Measurements from ENCODE around the gene MAP3K13.
A peak's percentile ranks its signal among the peaks of the same experiment; 100 is the strongest.
"Not testable (repeated sequence)": the region's sequence is repeated elsewhere in the genome, so short reads cannot be mapped to it uniquely, and the experiment has no call there.

Gene MAP3K13

DNA sequence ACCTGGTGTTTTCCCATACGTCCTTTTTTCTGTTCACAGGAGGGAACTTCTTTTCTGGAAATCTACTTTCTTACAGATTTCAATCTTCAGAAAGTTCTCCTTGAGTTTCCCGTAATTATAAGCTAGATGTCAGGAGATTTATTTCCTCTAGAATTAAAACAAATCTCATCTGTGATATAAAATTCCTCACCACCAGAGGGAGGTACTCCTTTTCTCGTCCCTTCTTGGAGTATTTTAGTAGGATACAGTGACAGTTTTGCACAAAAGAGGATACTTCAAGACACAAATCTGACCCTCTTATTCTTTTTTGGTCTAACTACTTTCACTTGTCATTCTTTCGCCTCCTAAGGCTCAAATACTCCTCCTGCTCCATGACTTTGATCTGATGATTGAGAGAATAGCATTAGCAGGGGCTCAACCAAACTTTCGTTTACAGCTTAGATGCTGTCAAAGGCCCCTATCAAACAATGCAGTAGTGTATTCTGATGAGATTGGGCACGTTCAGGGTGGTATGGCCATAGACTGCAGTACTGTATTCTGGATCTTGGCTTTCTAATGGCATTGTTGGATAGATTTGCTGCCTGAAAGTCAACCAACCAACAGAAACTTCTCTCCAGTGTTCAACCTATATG, 97.9 kb downstream of the MAP3K13 start:
- no peak for DNase-seq

GRCh38 chr3:185465471-185465870, 102.5 kb downstream of the MAP3K13 start:
- no peak for DNase-seq

GRCh38 chr3:185466123-185466522, 103.2 kb downstream of the MAP3K13 start:
- not testable (repeated sequence) for DNase-seq

DNA sequence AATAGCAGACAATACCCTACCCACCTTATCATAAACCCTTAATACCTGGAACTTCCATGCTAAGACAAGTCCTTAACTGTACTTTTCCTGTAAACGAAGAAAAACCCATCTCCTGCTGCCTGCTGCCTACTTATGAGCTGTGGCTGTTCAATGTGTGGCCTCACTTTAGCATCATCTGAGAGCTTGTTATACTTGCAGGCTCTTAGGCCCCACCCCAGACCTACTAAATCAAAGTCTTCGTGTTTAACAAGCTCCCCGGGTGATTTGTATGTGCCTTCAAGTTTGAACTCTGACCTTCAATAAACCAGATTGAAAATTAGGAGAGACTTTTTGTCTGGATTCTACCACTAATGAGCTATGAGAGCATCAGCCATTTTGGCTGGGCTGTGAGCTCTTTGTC, 106.6 kb downstream of the MAP3K13 start:
- no peak for DNase-seq

DNA sequence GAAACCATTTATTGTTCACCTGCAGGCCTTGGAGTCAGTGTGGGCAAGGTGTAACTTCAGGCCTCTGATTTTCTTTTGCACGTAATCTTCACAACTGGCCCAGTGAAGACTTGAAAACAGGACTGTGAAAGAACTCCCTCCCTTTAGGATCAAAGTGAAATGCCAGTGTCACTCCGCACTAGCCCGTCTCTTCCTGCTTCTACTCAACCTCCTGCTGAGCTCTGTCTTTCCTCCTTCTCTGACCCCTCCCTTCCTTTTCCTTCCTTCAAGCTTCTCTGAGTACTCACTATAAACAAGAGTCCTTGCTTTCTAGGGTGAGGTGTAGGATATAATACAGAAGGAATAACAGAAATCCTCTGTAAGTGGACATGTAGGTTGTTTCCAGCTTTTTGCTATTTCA, 107.4 kb downstream of the MAP3K13 start:
- DNase-seq = no peak

DNA sequence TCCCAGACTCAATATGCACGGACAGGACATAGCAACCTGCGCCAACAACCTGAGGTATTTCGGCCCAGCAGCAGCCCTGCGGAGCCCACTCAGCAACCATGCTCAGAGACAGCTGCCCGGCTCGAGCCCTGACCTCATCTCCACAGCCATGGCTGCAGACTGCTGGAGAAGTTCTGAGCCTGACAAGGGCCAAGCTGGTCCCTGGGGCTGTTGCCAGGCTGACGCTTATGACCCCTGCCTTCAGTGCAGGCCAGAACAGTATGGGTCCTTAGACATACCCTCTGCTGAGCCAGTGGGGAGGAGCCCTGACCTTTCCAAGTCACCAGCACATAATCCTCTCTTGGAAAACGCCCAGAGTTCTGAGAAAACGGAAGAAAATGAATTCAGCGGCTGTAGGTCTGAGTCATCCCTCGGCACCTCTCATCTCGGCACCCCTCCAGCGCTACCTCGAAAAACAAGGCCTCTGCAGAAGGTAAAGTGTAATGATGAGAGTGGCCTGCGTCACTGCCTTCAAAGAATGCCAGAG, 110.4 kb downstream of the MAP3K13 start:
- no peak for DNase-seq

DNA sequence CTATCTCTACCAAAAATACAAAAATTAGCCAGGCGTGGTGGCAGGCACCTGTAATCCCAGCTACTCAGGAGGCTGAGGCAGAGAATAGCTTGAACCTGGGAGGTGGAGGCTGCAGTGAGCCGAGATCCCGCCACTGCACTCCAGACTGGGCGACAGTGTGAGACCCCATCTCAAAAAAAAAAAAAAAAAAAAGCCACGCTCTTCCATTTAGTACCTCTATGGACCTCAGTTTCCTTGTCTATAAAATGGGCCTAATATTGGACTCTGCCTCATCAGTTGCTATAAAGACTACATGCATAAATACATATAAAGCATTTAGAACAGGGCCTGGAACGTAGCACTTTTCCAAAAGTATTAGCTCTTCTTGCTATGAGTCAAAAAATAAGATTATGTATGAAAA, 112.0 kb downstream of the MAP3K13 start:
- DNase-seq = not testable (repeated sequence)

- DNase-seq = no peak
Observed at GRCh38 chr3:185477316-185477715, 114.4 kb downstream of the MAP3K13 start.

- no peak for DNase-seq
Observed at GRCh38 chr3:185479373-185479945, 116.5 kb downstream of the MAP3K13 start.

GRCh38 chr3:185484296-185484695, 121.4 kb downstream of the MAP3K13 start:
- DNase-seq = no peak

- no peak for DNase-seq
Observed at GRCh38 chr3:185486394-185486793, 123.5 kb downstream of the MAP3K13 start.

DNA sequence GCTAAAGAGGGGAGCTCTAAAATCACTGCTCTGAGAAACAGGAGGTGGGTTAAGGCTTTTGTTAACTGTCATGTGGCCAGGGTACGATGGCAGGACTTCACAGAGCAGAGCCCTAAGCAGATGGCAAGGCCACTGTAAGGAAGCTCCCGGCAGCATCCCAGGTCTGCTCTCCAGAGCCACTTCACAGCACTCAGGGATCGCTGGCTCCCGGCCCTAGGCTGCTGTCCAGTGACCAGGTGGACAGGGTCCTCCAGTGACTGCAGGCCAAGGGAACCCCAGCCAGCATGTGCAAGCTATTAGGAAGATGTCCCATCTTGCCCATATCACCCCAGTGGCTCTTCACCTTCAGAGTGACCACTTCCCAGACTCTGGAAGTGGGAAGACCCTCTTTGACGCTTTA, 125.5 kb downstream of the MAP3K13 start:
- DNase-seq = no peak

DNA sequence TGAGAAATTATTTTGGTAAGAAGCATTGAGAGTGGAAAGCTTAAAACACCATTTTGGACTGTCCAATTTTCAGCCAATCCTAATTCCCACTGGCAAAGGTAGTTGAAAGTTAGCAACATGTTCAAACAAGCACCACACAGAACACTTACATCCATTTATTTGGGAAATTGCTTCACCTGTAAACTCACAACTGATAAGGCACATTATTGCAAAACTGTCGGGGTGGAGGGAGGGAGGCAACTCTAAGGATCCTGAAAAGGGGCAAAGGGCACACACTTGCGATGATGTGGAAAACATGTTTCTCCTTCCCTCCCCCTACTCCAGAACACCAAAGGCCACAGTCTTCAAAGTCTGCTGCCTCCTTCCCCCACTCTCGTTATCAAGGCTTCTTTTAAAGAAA, 126.5 kb downstream of the MAP3K13 start:
- no peak for DNase-seq

DNA sequence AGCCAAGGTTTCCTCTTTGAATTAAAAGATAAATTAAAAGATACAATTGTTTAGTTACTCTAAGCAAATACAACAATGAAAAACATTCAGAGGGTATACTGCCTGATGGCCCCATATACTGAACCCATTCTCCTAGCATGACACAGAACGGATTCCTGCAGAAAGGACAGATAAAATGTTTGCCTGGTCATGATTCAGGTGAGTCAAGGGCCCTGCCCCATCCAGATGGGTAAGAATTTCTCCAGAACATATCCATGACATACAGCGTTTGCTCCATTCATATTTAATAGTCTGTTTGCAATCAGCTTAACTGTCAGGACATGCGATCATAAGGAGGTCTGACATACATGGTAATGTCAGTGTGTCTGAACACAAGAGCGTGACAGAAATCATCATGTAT, 127.3 kb downstream of the MAP3K13 start:
- DNase-seq = no peak

DNA sequence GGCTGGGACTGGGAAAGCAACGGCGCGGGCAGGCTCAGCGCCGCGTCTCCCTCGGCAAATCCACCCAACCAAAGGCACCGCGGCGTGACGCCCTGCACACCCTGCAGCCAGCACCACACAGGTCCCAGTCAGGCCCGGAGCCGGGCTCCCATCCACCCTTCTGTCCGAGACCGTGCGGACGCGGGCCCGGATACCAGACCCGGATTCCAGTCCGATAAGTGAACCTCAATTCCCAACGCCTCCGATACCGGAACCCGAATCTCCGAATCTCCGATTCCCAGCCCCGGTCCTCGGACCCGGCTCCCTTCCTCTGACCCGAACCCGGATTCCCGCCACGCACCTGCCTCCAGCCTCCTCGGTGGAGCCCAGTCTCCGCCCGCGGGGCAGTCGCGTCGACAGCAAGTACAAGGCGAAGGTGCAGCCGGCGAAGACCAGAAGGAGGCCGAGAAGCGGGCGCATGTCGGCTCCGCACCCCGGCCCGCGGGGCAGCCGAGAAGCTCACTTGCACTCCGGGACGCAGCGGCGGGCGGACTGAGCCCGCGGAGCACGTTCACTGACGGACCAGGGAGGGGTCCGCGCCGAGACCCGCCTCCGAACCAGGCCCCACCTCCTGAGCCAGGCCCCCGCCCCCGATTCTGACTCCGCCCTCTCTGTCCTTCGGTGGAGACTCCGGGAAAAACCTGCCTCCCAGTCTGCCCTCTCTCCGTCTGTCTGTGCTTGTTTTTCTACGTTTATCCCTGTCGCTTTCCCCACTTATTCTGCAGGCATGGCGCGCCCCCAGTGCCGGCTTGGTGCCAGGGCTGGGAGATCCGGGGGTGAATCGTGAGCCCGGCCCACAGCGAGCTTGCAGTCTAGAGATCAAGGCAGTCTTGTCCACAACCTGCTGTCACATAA, 135.8 kb downstream of the MAP3K13 start, which contains the start of gene TMEM41A:
Gene TMEM41A, minus strand, starts transcription at position 533 of the 894 bp plus-strand sequence. Its CDS starts 74 bp downstream, at position 459.
- peak; percentile 91 for DNase-seq

DNA sequence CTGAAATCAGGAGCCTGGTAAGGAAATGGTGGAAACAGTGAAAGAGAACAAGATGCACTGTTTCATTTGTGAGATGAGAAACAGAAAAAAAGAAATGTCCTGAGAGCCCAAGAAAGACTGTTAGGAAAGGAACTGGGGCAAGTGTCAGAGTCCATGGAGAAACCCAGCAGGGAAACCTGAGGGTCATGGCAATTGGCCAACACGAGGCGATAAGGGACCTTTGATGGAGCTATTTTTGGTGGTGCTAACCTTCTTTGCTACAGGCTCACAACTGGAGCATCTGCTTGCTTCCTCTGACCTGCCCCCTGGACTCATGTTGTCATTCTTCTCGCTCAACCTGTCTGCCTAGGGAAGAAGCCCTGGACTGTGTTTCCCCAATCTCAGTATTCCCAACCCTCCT, 140.1 kb downstream of the MAP3K13 start:
- no peak for DNase-seq

DNA sequence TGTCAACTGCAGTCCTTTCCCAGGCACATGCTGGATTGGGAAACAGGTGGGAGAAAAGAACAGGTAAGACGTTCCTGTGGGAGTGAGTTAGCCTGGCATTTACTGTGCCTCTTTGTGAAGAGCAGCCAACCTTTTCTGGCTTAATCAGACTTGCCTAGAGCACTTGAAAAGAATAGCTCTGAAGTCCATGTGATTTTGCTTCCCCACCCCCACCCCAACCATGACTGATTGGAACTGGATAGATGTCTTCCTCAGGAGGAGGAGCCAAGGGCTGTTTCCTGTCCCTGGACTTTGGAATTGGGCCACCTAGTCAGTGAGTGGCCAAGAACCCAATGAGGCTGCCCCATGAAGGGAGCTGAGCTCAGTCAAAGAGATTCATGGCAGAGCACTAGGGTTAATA, 140.6 kb downstream of the MAP3K13 start:
- DNase-seq = no peak

- DNase-seq = no peak
Observed at GRCh38 chr3:185504636-185505035, 141.7 kb downstream of the MAP3K13 start.

DNA sequence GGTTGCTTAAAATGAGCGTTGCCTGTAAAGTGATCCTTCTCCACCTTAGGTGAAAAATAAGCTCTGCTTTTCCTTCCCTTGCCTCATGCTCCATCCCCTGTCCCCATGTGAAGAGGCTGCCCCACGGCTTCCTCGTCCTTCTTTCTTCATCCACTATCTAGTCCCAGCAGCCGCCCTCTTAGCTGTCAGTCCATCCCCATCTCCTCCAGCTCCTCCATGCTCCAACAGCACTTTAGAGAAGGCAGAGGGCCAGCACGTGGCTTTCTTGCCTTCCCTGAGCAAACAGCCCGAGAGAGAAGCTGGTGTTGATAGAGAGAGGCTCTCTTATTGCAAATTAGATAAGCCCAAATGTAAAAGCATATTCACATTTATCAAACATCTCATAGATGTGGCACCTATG, 144.9 kb downstream of the MAP3K13 start:
- DNase-seq = no peak

DNA sequence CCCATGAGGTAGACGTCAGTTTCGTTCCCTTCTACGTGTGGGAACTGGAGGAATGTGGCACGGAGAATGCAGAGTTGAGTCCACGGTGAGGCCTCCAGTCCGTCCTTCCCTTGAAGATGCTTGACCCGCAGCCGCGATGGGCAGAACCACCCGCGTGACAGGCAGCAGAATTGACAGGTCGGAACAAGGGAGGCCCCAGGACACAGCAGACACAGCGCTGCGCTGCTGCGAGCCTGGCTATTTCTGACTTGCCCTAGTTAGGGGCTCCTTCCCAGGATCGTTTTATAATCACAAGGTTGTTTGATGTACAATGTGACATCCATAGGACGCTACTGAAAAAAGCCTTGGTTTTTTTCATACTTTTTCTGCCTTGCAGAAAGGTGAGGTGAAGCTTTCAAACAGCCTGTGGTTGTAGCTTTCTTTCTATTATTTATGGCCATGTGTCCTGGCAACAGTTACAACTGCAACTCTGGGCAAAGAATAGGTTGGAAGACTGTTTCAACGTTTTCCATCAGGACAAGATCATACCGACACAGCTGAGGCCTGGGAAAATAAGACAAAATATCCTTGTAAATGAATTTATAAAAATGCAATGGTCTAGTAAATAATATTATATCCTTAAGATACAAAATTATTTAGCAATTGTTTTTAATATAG, 145.5 kb downstream of the MAP3K13 start:
- no peak for DNase-seq

DNA sequence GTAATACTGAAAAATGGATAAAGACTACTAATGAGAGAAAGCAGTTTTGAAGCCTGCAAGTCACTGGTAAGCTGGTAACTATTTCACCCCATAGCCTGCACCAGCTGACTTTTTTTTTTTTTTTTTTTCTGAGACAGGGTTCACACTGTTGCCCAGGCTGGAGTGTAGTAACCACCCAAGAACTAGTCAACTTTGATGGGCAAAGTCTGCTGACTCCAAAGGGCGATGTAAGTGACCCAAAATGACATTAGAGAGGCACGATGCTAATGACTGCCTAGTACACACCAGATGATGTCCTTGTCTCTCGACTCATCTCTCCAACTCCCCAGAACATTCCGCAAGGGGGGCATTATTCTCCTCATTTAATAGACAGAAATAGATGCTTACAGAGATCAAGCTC, 148.8 kb downstream of the MAP3K13 start:
- DNase-seq = no peak

- DNase-seq = no peak
Observed at GRCh38 chr3:185517387-185518130, 154.6 kb downstream of the MAP3K13 start.
